ENCODE results near the gene KCNMA1. TPM values are rescaled to one million over a fixed set of nuclear protein-coding genes. Genes with fewer than 3 reads are reported as not detected.
A peak's percentile ranks its signal among the peaks of the same experiment; 100 is the strongest.

Gene KCNMA1
- polyA plus RNA-seq, 1 of the 3 experiments (the other 2 are of a cell fraction) = 107 TPM

GRCh38 chr10:77396290-77396689 is 241.3 kb downstream of the KCNMA1 start:
- CTCF ChIA-PET = interaction anchor here (10.8 kb wide), 1 partner anchor 245 kb away, joined by 96 read pairs; no protein-coding TSS in a partner anchor
- Histone ChIP-seq H2AFZ (ENCODE audit: low read depth) (no peak overlapping the region), H3K4me2 (no peak overlapping the region), H3K27ac (ENCODE audit: low read depth in 2 of 2, low read length in 1 of 2) (peak overlapping the region in 1 of 2 experiments; percentile 34; a peak in 1 of 4 replicates), H3K79me2 (ENCODE audit: insufficient read depth) (no peaks in the 10 kb centered on the region), H3K9me2 (no peaks in the 10 kb centered on the region), H3K9me3 (no peaks in the 10 kb centered on the region), H3K27me3 (ENCODE audit: insufficient read depth) (no peaks in the 10 kb centered on the region), H3K9ac (no peak overlapping the region), H3K36me3 (replicated peaks in 1 of 2; ENCODE audit: control insufficient read depth in 1 of 2, insufficient read depth in 2 of 2, low read length in 1 of 2) (no peaks in the 10 kb centered on the region), H3K4me1 (ENCODE audit: control insufficient read depth in 1 of 2, insufficient read depth in 2 of 2, low read depth in 1 of 2, low read length in 1 of 2) (peaks cover 22 to 32% of the 10 kb centered on the region in 2 experiments; a peak in 3 of 4 replicates), H3K4me3 (ENCODE audit: low read depth in 2 of 2, low read length in 1 of 2) (no peak overlapping the region), H3F3A (replicated peaks; ENCODE audit: insufficient read depth) (peaks cover 20% of the 10 kb centered on the region), H4K20me1 (ENCODE audit: insufficient read depth) (peaks cover 3% of the 10 kb centered on the region; the same call in 1 of the 2 replicates)
- POLR2A ChIA-PET = no interaction called here
- no peak for DNase-seq
- no peak for TF ChIP-seq IRF3 (IDR thresholded peaks at IDR 0.05; ENCODE audit: low read depth, low read length)
- no peak for TF ChIP-seq TCF12 (IDR thresholded peaks at IDR 0.05)
- TF ChIP-seq CHD2 (IDR thresholded peaks at IDR 0.05; ENCODE audit: low read length, partially characterized antibody) = no peak
- TF ChIP-seq FOSL2 (IDR thresholded peaks at IDR 0.05; ENCODE audit: borderline replicate concordance, low read depth) = no peak
- no peak for TF ChIP-seq POLR2AphosphoS5 (IDR thresholded peaks at IDR 0.05; ENCODE audit: low read depth, low read length)
- TF ChIP-seq SMC3 (IDR thresholded peaks at IDR 0.05; ENCODE audit: low read depth, low read length) = no peak
- TF ChIP-seq, protein P1, sequence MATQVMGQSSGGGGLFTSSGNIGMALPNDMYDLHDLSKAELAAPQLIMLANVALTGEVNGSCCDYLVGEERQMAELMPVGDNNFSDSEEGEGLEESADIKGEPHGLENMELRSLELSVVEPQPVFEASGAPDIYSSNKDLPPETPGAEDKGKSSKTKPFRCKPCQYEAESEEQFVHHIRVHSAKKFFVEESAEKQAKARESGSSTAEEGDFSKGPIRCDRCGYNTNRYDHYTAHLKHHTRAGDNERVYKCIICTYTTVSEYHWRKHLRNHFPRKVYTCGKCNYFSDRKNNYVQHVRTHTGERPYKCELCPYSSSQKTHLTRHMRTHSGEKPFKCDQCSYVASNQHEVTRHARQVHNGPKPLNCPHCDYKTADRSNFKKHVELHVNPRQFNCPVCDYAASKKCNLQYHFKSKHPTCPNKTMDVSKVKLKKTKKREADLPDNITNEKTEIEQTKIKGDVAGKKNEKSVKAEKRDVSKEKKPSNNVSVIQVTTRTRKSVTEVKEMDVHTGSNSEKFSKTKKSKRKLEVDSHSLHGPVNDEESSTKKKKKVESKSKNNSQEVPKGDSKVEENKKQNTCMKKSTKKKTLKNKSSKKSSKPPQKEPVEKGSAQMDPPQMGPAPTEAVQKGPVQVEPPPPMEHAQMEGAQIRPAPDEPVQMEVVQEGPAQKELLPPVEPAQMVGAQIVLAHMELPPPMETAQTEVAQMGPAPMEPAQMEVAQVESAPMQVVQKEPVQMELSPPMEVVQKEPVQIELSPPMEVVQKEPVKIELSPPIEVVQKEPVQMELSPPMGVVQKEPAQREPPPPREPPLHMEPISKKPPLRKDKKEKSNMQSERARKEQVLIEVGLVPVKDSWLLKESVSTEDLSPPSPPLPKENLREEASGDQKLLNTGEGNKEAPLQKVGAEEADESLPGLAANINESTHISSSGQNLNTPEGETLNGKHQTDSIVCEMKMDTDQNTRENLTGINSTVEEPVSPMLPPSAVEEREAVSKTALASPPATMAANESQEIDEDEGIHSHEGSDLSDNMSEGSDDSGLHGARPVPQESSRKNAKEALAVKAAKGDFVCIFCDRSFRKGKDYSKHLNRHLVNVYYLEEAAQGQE (IDR thresholded peaks at IDR 0.05; ENCODE audit: low read depth, low read length) = no peak
- TF ChIP-seq SIN3A (IDR thresholded peaks at IDR 0.05; ENCODE audit: borderline replicate concordance, low read depth, low read length) = no peak
- TF ChIP-seq FOXJ3 (CRISPR knock-in tag; IDR thresholded peaks at IDR 0.05) = no peak
- TF ChIP-seq JUND (IDR thresholded peaks at IDR 0.05) = no peak
- TF ChIP-seq GATA2 (CRISPR knock-in tag; IDR thresholded peaks at IDR 0.05) = no peak
- no peak for TF ChIP-seq RAD21 (IDR thresholded peaks at IDR 0.05; ENCODE audit: low read length)
- no peak for TF ChIP-seq RFX5 (IDR thresholded peaks at IDR 0.05; ENCODE audit: low read length)
- TF ChIP-seq, protein P2, sequence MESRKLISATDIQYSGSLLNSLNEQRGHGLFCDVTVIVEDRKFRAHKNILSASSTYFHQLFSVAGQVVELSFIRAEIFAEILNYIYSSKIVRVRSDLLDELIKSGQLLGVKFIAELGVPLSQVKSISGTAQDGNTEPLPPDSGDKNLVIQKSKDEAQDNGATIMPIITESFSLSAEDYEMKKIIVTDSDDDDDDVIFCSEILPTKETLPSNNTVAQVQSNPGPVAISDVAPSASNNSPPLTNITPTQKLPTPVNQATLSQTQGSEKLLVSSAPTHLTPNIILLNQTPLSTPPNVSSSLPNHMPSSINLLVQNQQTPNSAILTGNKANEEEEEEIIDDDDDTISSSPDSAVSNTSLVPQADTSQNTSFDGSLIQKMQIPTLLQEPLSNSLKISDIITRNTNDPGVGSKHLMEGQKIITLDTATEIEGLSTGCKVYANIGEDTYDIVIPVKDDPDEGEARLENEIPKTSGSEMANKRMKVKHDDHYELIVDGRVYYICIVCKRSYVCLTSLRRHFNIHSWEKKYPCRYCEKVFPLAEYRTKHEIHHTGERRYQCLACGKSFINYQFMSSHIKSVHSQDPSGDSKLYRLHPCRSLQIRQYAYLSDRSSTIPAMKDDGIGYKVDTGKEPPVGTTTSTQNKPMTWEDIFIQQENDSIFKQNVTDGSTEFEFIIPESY (IDR thresholded peaks at IDR 0.05; ENCODE audit: borderline replicate concordance, low read depth) = no peak
- no peak for TF ChIP-seq EP300 (IDR thresholded peaks at IDR 0.05; ENCODE audit: borderline replicate concordance in 1 of 2, low read depth in 1 of 2, low read length in 1 of 2)
- WGBS (ENCODE audit: low lambda C conversion rate) = 92% methylated on average over 2 of the region's 2 CpGs

All from SK-N-SH (cell line).